ENCODE results near the gene KCNN1.
"Not testable (repeated sequence)": the region's sequence is repeated elsewhere in the genome, so short reads cannot be mapped to it uniquely, and the experiment has no call there.

KCNN1 gene

DNA sequence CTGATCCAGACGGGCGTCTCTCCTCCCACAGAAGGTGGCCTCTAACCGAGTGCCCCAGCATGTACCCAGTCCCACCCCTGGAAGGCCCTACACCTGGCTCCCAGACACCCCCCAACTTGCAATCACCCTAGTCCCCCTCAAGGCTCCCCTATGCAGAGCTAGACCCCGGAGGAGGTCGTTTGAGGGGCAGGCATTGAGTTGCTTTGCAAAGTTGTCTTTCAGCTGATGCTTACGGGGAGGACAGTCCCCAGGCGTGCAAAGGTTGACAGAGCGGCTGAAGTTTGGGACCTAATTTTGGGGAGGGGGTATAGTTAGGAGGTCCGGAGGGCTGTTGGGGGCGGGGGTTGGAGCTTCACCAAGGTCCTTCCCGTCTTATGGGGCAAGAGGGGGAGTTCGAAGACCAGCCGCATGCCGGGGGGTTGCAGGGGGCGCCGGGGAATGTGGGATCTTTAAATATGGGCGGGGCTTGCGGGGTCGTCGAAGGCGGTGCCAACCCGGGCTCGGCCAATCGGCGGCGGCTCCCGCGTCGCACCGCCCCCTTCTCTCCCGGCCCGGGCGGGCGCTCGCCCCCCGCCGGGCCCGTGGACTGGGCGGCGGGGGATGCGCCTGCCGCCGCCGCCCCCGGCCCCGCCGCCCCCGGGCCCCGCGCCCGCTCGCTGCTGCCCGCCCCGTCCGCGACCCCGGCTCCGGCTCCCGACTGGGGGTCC is at the start of gene KCNN1:
KCNN1 (plus strand) TSS at position 558 of the 707 bp plus-strand sequence. CDS start 6,782 bp downstream, outside the sequence.
- no peaks in the 10 kb centered on the region for H3K36me3 ChIP-seq (ENCODE audit: insufficient read depth, low read length)
- no peaks in the 10 kb centered on the region for H3K9me3 ChIP-seq (ENCODE audit: low read length)
- H3K4me3 ChIP-seq (ENCODE audit: low read depth in 1 of 2, low read length in 2 of 2): no peak within 1 kb of the TSS
- no peak within 1 kb of the TSS for H3K9ac ChIP-seq (ENCODE audit: low read length)
- H3K4me1 ChIP-seq (ENCODE audit: insufficient read depth, low read length): no peaks in the 10 kb centered on the region
- H3K27ac ChIP-seq (ENCODE audit: low read depth, low read length): no peak within 1 kb of the TSS
- peaks cover 13 to 42% of the 10 kb centered on the region in 2 donors for H3K27me3 ChIP-seq (ENCODE audit: control insufficient read depth in 1 of 2, insufficient read depth in 2 of 2, low read length in 2 of 2)

DNA sequence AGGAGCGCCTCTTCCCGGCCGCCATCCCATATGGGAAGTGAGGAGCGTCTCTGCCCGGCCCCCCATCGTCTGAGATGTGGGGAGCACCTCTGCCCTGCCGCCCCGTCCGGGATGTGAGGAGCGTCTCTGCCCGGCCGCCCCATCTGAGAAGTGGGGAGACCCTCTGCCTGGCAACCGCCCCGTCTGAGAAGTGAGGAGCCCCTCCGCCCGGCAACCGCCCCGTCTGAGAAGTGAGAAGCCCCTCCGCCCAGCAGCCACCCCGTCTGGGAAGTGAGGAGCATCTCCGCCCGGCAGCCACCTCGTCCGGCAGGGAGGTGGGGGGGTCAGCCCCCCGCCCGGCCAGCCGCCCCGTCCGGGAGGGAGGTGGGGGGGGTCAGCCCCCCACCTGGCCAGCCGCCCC is 48.8 kb upstream of the KCNN1 start:
- not testable (repeated sequence) for H3K9me3 ChIP-seq (ENCODE audit: low read length); H3K36me3 ChIP-seq (ENCODE audit: insufficient read depth, low read length); H3K27ac ChIP-seq (ENCODE audit: low read depth, low read length); H3K4me1 ChIP-seq (ENCODE audit: insufficient read depth, low read length); H3K4me3 ChIP-seq (ENCODE audit: low read depth in 1 of 2, low read length in 2 of 2); H3K9ac ChIP-seq (ENCODE audit: low read length); H3K27me3 ChIP-seq (ENCODE audit: control insufficient read depth in 1 of 2, insufficient read depth in 2 of 2, low read length in 2 of 2)

GRCh38 chr19:17919122-17919521 is 47.8 kb upstream of the KCNN1 start:
- H3K36me3 ChIP-seq (ENCODE audit: insufficient read depth, low read length); H3K4me3 ChIP-seq (ENCODE audit: low read depth in 1 of 2, low read length in 2 of 2); H3K27me3 ChIP-seq (ENCODE audit: control insufficient read depth in 1 of 2, insufficient read depth in 2 of 2, low read length in 2 of 2); H3K9ac ChIP-seq (ENCODE audit: low read length); H3K4me1 ChIP-seq (ENCODE audit: insufficient read depth, low read length); H3K27ac ChIP-seq (ENCODE audit: low read depth, low read length); H3K9me3 ChIP-seq (ENCODE audit: low read length): not testable (repeated sequence)

GRCh38 chr19:17920527-17920926 is 46.4 kb upstream of the KCNN1 start:
- no peaks in the 10 kb centered on the region for H3K36me3 ChIP-seq (ENCODE audit: insufficient read depth, low read length)
- H3K4me1 ChIP-seq (ENCODE audit: insufficient read depth, low read length): no peaks in the 10 kb centered on the region
- H3K9ac ChIP-seq (ENCODE audit: low read length): no peak overlapping the region
- H3K4me3 ChIP-seq (ENCODE audit: low read depth in 1 of 2, low read length in 2 of 2): no peak overlapping the region
- peaks cover 0 to 6% of the 10 kb centered on the region in 2 donors for H3K27me3 ChIP-seq (ENCODE audit: control insufficient read depth in 1 of 2, insufficient read depth in 2 of 2, low read length in 2 of 2)
- no peaks in the 10 kb centered on the region for H3K9me3 ChIP-seq (ENCODE audit: low read length)
- no peak overlapping the region for H3K27ac ChIP-seq (ENCODE audit: low read depth, low read length)

DNA sequence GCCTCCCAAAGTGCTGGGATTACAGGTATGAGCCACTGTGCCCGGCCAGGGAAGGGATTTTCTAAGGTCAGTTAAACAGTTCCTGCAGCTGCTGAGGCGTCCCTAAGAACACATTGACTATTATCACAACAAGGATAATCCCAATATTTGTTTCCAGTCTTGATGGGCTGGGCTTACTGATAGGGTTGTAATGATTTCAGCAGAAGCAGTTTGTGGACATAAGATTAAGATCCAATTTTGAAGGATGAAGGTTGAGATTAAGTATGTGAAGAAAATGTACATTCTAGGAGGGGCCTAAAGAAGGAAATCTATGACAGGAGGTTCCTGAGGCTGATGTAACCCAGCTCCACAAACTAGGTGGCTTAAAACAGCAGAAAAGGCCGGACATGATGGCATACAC is 44.8 kb upstream of the KCNN1 start:
- Histone ChIP-seq H3K27me3 (ENCODE audit: control insufficient read depth in 1 of 2, insufficient read depth in 2 of 2, low read length in 2 of 2) (no peaks in the 10 kb centered on the region), H3K4me1 (ENCODE audit: insufficient read depth, low read length) (no peaks in the 10 kb centered on the region), H3K9ac (ENCODE audit: low read length) (no peak overlapping the region), H3K27ac (ENCODE audit: low read depth, low read length) (no peak overlapping the region), H3K9me3 (ENCODE audit: low read length) (no peaks in the 10 kb centered on the region), H3K36me3 (ENCODE audit: insufficient read depth, low read length) (no peaks in the 10 kb centered on the region), H3K4me3 (ENCODE audit: low read depth in 1 of 2, low read length in 2 of 2) (no peak overlapping the region)

GRCh38 chr19:17926044-17926443 is 40.9 kb upstream of the KCNN1 start:
- Histone ChIP-seq H3K27ac (ENCODE audit: low read depth, low read length) (no peak overlapping the region), H3K9ac (ENCODE audit: low read length) (no peak overlapping the region), H3K9me3 (ENCODE audit: low read length) (no peaks in the 10 kb centered on the region), H3K4me3 (ENCODE audit: low read depth in 1 of 2, low read length in 2 of 2) (no peak overlapping the region), H3K4me1 (ENCODE audit: insufficient read depth, low read length) (no peaks in the 10 kb centered on the region), H3K36me3 (ENCODE audit: insufficient read depth, low read length) (no peaks in the 10 kb centered on the region), H3K27me3 (ENCODE audit: control insufficient read depth in 1 of 2, insufficient read depth in 2 of 2, low read length in 2 of 2) (no peaks in the 10 kb centered on the region)

GRCh38 chr19:17929056-17929455 is 37.9 kb upstream of the KCNN1 start:
- Histone ChIP-seq H3K27ac (ENCODE audit: low read depth, low read length) (no peak overlapping the region), H3K4me1 (ENCODE audit: insufficient read depth, low read length) (peaks cover 8% of the 10 kb centered on the region), H3K9ac (ENCODE audit: low read length) (no peak overlapping the region), H3K9me3 (ENCODE audit: low read length) (no peaks in the 10 kb centered on the region), H3K36me3 (ENCODE audit: insufficient read depth, low read length) (no peaks in the 10 kb centered on the region), H3K4me3 (ENCODE audit: low read depth in 1 of 2, low read length in 2 of 2) (no peak overlapping the region), H3K27me3 (ENCODE audit: control insufficient read depth in 1 of 2, insufficient read depth in 2 of 2, low read length in 2 of 2) (no peaks in the 10 kb centered on the region)

GRCh38 chr19:17931532-17932191 is 35.2 kb upstream of the KCNN1 start:
- H3K9me3 ChIP-seq (ENCODE audit: low read length): no peaks in the 10 kb centered on the region
- peaks cover 9% of the 10 kb centered on the region for H3K4me1 ChIP-seq (ENCODE audit: insufficient read depth, low read length)
- no peaks in the 10 kb centered on the region for H3K27me3 ChIP-seq (ENCODE audit: control insufficient read depth in 1 of 2, insufficient read depth in 2 of 2, low read length in 2 of 2)
- no peak overlapping the region for H3K27ac ChIP-seq (ENCODE audit: low read depth, low read length)
- H3K4me3 ChIP-seq (ENCODE audit: low read depth in 1 of 2, low read length in 2 of 2): peak overlapping the region in 1 of 2 donors; percentile 98
- no peak overlapping the region for H3K9ac ChIP-seq (ENCODE audit: low read length)
- no peaks in the 10 kb centered on the region for H3K36me3 ChIP-seq (ENCODE audit: insufficient read depth, low read length)

GRCh38 chr19:17932485-17933338 is 34.2 kb upstream of the KCNN1 start, which contains the start of gene CCDC124:
CCDC124 (plus strand) TSS chr19:17933015; CDS start chr19:17936421, 3,406 bp downstream.
- H3K9ac ChIP-seq (ENCODE audit: low read length): peak within 1 kb of the TSS; percentile 77
- peak within 1 kb of the TSS; percentile 87 for H3K27ac ChIP-seq (ENCODE audit: low read depth, low read length)
- H3K9me3 ChIP-seq (ENCODE audit: low read length): no peaks in the 10 kb centered on the region
- no peaks in the 10 kb centered on the region for H3K27me3 ChIP-seq (ENCODE audit: control insufficient read depth in 1 of 2, insufficient read depth in 2 of 2, low read length in 2 of 2)
- peaks cover 7% of the 10 kb centered on the region for H3K36me3 ChIP-seq (ENCODE audit: insufficient read depth, low read length)
- peaks cover 9% of the 10 kb centered on the region for H3K4me1 ChIP-seq (ENCODE audit: insufficient read depth, low read length)
- peak within 1 kb of the TSS; percentile 54 to 98 for H3K4me3 ChIP-seq (ENCODE audit: low read depth in 1 of 2, low read length in 2 of 2)

- H3K4me1 ChIP-seq (ENCODE audit: insufficient read depth, low read length): peaks cover 9% of the 10 kb centered on the region
- no peaks in the 10 kb centered on the region for H3K27me3 ChIP-seq (ENCODE audit: control insufficient read depth in 1 of 2, insufficient read depth in 2 of 2, low read length in 2 of 2)
- peak overlapping the region; percentile 54 to 98 for H3K4me3 ChIP-seq (ENCODE audit: low read depth in 1 of 2, low read length in 2 of 2)
- H3K9me3 ChIP-seq (ENCODE audit: low read length): no peaks in the 10 kb centered on the region
- peaks cover 12% of the 10 kb centered on the region for H3K36me3 ChIP-seq (ENCODE audit: insufficient read depth, low read length)
- peak overlapping the region; percentile 77 for H3K9ac ChIP-seq (ENCODE audit: low read length)
- peak overlapping the region; percentile 87 for H3K27ac ChIP-seq (ENCODE audit: low read depth, low read length)
These were observed 33.3 kb upstream of the KCNN1 start for GRCh38 chr19:17933414-17934129.

- H3K9me3 ChIP-seq (ENCODE audit: low read length): no peaks in the 10 kb centered on the region
- H3K4me3 ChIP-seq (ENCODE audit: low read depth in 1 of 2, low read length in 2 of 2): no peak overlapping the region
- peaks cover 9% of the 10 kb centered on the region for H3K4me1 ChIP-seq (ENCODE audit: insufficient read depth, low read length)
- no peak overlapping the region for H3K27ac ChIP-seq (ENCODE audit: low read depth, low read length)
- no peaks in the 10 kb centered on the region for H3K27me3 ChIP-seq (ENCODE audit: control insufficient read depth in 1 of 2, insufficient read depth in 2 of 2, low read length in 2 of 2)
- H3K36me3 ChIP-seq (ENCODE audit: insufficient read depth, low read length): peaks cover 12% of the 10 kb centered on the region
- no peak overlapping the region for H3K9ac ChIP-seq (ENCODE audit: low read length)
These were observed 30.5 kb upstream of the KCNN1 start for GRCh38 chr19:17936379-17936778.

All from muscle layer of colon (tissue), 2 donors.